ENCODE measurements around the gene SNCAIP.

SNCAIP gene

GRCh38 chr5:122311961-122312590, at the start of gene SNCAIP:
TSS of gene SNCAIP (plus strand) at chr5:122312237. CDS start at chr5:122391135, 78,898 bp downstream.
- no peak for TF ChIP-seq CTCF (IDR thresholded peaks at IDR 0.05; ENCODE audit: low read depth, low read length)
- no peak for DNase-seq (ENCODE audit: extremely low read depth, low read depth)

GRCh38 chr5:122263352-122264030, 48.5 kb upstream of the SNCAIP start:
- TF ChIP-seq CTCF (IDR thresholded peaks at IDR 0.05; ENCODE audit: low read depth, low read length), result no peak
- no peak for DNase-seq (ENCODE audit: extremely low read depth, low read depth)

- DNase-seq (ENCODE audit: extremely low read depth, low read depth), result no peak
- TF ChIP-seq CTCF (IDR thresholded peaks at IDR 0.05; ENCODE audit: low read depth, low read length), result no peak
These were observed 47.4 kb upstream of the SNCAIP start for GRCh38 chr5:122264610-122265009.

- no peak for DNase-seq (ENCODE audit: extremely low read depth, low read depth)
- TF ChIP-seq CTCF (IDR thresholded peaks at IDR 0.05; ENCODE audit: low read depth, low read length), result no peak
These were observed 44.9 kb upstream of the SNCAIP start for GRCh38 chr5:122267185-122267584.

GRCh38 chr5:122273696-122274095, 38.3 kb upstream of the SNCAIP start:
- no peak for TF ChIP-seq CTCF (IDR thresholded peaks at IDR 0.05; ENCODE audit: low read depth, low read length)

GRCh38 chr5:122283592-122283991, 28.4 kb upstream of the SNCAIP start:
- no peak for TF ChIP-seq CTCF (IDR thresholded peaks at IDR 0.05; ENCODE audit: low read depth, low read length)
- DNase-seq (ENCODE audit: extremely low read depth, low read depth), result no peak

More at GRCh38 chr5:122273696-122274095, 38.3 kb upstream of the SNCAIP start:
- DNase-seq (ENCODE audit: extremely low read depth, low read depth), result no peak

- DNase-seq (ENCODE audit: extremely low read depth, low read depth), result no peak
- TF ChIP-seq CTCF (IDR thresholded peaks at IDR 0.05; ENCODE audit: low read depth, low read length), result no peak
These were observed 25.5 kb upstream of the SNCAIP start for GRCh38 chr5:122286541-122286940.

Data from AG09319 (cell line).